Activated T-helper 2 cell treated with anti-CD3 and anti-CD28 coated beads, Interferon-gamma antibody, Interleukin-2, Interleukin-4, amounts not matched to agents 10 μg/mL and 5 μg/mL and 100 μg/mL, durations not matched to agents 14 hours and 24 hours and 36 hours (primary cell): Measurements from ENCODE around the gene REEP3. TPM values are rescaled to one million over a fixed set of nuclear protein-coding genes. Genes with fewer than 3 reads are reported as not detected.
"Not testable (repeated sequence)": the region's sequence is repeated elsewhere in the genome, so short reads cannot be mapped to it uniquely, and the experiment has no call there.

Source experiments
- DNase-seq: peaks from one replicate; pipeline ENCODE4 v3.0.0; 2021; ENCODE audit warnings: low spot score
- H3K27ac Mint-ChIP-seq: one replicate; pipeline ENCODE4 v1.8.0; 2021; ENCODE audit warnings: mixed read lengths
- H3K27me3 Mint-ChIP-seq: one replicate; pipeline ENCODE4 v1.8.0; 2021; ENCODE audit warnings: low read depth, mixed read lengths
- H3K36me3 Mint-ChIP-seq: one replicate; pipeline ENCODE4 v1.8.0; 2021; ENCODE audit warnings: low read depth, mixed read lengths
- H3K4me1 Mint-ChIP-seq: one replicate; pipeline ENCODE4 v1.8.0; 2021; ENCODE audit warnings: low read depth, mixed read lengths
- H3K4me3 Mint-ChIP-seq: one replicate; pipeline ENCODE4 v1.8.0; 2021; ENCODE audit warnings: low read depth, mild to moderate bottlenecking, moderate library complexity, mixed read lengths
- H3K9me3 Mint-ChIP-seq: one replicate; pipeline ENCODE4 v1.8.0; 2021; ENCODE audit warnings: mixed read lengths
- intact Hi-C: fragments of 100-400 bp; cut with micrococcal nuclease; formaldehyde crosslinking; loops from one replicate; pipeline ENCODE4 v1.15.1; 2023
- total RNA-seq: library from RNA; stranded (reverse); gene quantifications from 2 replicates; pipeline ENCODE4 v1.2.3, GENCODE V29; 2022

Gene REEP3
- total RNA-seq, 1 donor from 2014 or later = 24.9 TPM

DNA sequence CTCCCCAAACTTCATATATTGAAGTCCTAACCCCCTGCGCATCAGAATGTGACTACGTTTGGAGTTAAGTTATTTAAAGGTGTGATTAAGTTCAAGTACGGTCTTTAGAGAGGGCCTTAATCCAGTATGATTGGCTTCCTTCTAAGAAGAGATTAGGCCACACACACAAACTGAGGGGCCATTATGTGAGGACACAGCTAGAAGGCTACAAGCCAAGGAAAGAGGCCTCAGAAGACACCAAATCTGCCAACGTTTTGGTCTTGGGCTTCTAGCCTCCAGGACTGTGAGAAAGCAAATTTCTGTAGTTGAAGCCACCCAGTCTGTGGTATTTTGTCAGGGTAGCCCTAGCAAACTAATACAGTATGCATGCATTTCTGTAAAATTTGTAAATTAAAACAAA is 41.7 kb downstream of the REEP3 start:
- Mint-ChIP-seq H3K4me1 (peaks cover 20% of the 10 kb centered on the region), H3K27me3 (peaks cover 6% of the 10 kb centered on the region), H3K36me3 (peaks cover 4% of the 10 kb centered on the region), H3K4me3 (no peak overlapping the region), H3K9me3 (no peaks in the 10 kb centered on the region), H3K27ac (no peak overlapping the region)
- DNase-seq = no peak
- intact Hi-C loops = no loop called here

DNA sequence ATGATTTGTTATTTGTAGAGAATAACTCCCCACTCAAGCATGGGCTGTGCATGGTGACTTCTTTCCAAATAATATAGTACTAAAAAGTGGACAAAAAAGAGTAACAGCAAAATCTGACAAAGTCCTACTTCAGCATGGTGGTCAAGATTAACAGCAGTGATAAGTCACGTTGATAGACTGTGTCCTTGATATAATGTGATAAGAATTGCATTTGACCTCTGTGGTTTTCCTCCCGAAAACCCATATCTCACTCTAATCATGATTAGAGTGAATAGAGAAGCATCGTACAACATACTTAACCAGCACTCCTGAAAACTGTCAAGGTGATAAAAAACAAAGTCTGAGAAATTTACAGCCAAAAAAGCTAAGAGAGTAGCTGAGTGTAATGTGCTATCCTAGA is 42.4 kb downstream of the REEP3 start:
- H3K27ac Mint-ChIP-seq = no peak overlapping the region

DNA sequence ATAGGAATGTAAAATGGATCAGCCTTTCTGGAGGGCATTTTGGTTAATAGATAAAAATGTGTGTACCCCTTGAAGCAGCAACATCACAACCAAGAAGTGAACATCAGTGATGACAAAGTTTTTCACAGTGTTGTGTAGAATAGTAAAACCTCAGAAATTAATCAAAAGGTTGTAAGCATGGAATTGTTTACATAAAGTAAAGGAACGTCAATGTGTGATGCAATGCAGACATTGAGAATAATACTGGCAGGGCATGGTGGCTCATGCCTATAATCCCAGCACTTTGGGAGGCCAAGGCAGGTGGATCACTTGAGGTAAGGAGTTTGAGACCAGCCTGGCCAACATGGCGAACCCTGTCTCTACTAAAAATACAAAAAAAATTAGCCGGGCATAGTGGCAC is 43.5 kb downstream of the REEP3 start:
- H3K27ac Mint-ChIP-seq, H3K27me3 Mint-ChIP-seq, H3K9me3 Mint-ChIP-seq, intact Hi-C loops, H3K4me3 Mint-ChIP-seq, H3K36me3 Mint-ChIP-seq, DNase-seq: not testable (repeated sequence)
- peaks cover 20% of the 10 kb centered on the region for H3K4me1 Mint-ChIP-seq

More for the DNA sequence above, 42.4 kb downstream of the REEP3 start:
- intact Hi-C loops = no loop called here
- H3K9me3 Mint-ChIP-seq = no peaks in the 10 kb centered on the region
- no peak for DNase-seq
- H3K27me3 Mint-ChIP-seq = peaks cover 6% of the 10 kb centered on the region
- H3K36me3 Mint-ChIP-seq = peaks cover 4% of the 10 kb centered on the region
- no peak overlapping the region for H3K4me3 Mint-ChIP-seq
- peaks cover 20% of the 10 kb centered on the region for H3K4me1 Mint-ChIP-seq

DNA sequence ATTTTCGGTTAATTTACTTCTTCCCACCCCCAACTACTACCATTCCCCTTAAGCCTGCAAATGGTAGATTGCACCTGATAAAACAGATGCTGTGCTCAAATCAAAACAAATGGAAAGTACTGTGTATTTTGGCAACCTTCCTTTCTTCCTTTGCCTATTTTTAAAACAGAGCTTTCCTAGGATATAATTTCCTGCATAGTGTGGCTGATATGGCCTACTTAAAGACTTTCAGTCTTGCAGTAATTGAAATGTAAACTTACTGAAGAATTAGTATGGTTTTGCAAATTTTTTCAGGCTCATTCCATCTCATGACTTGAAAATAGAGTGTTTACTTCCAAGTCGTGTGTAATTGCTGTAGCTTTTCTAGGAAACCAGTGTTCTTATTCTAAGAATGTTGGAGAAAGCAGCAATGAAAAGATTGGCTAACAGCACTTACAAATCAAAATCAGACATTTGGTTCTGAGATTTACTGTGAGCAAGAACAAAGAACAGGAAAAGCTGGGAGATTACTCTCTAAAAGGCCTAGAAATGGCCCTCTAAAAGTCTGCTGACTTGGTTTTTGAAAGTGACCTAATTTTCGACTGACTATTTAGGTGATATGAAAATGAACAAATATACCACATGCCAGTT is 52.0 kb downstream of the REEP3 start:
- Mint-ChIP-seq H3K4me3 (no peak overlapping the region), H3K27ac (peak overlapping the region; percentile 12), H3K9me3 (no peaks in the 10 kb centered on the region), H3K36me3 (peaks cover 42% of the 10 kb centered on the region), H3K4me1 (peaks cover 13% of the 10 kb centered on the region), H3K27me3 (no peaks in the 10 kb centered on the region)
- intact Hi-C loops = loop anchor here (1.0 to 5.0 kb wide), 4 partner anchors 39 to 401 kb away; no protein-coding TSS in a partner anchor
- no peak for DNase-seq

DNA sequence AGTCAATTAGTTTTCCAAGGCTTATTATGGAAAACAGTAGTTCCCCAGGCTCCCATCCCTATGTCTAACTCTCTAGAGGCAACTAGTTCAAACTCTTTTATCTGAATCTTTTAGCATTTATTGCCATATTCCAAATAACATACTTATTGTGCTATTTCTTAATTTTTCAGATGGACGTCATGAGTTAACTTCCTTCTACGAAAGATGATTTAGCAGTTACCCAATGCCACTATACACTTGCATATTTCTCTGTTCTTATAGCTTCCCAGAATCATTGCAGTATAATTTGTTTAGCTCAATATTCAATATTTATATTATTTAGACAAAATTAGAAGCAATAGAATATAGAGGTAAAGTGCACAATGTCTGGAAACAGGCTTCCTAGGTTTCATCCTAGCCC is 52.8 kb downstream of the REEP3 start:
- Mint-ChIP-seq H3K36me3 (peaks cover 42% of the 10 kb centered on the region), H3K9me3 (no peaks in the 10 kb centered on the region), H3K4me3 (no peak overlapping the region), H3K27me3 (no peaks in the 10 kb centered on the region), H3K4me1 (peaks cover 13% of the 10 kb centered on the region), H3K27ac (no peak overlapping the region)
- no peak for DNase-seq
- intact Hi-C loops = loop anchor here (5.0 kb wide), 3 partner anchors 38 to 402 kb away; no protein-coding TSS in a partner anchor

DNA sequence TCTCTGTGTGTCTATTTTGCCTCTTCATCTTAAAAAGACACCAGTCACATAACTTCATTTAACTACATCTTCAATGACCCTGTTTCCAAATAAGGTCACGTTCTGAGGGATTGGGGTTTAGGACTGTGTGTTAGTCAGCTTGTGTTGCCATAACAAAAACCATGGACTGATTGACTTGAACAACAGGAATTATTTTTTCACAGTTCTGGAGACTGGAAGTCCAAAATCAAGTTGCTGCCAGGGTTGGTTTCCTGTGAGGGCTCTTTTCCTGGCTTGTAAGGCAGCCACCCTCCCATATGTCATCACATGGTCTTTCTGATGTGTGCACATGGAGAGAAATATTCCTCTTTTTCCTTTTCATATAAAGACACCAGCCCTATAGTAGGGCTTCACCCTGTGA is 55.3 kb downstream of the REEP3 start:
- no peak overlapping the region for H3K4me3 Mint-ChIP-seq
- H3K27me3 Mint-ChIP-seq = no peaks in the 10 kb centered on the region
- intact Hi-C loops = no loop called here
- no peak for DNase-seq
- no peak overlapping the region for H3K27ac Mint-ChIP-seq
- H3K9me3 Mint-ChIP-seq = no peaks in the 10 kb centered on the region
- H3K4me1 Mint-ChIP-seq = peaks cover 13% of the 10 kb centered on the region
- H3K36me3 Mint-ChIP-seq = peaks cover 32% of the 10 kb centered on the region

DNA sequence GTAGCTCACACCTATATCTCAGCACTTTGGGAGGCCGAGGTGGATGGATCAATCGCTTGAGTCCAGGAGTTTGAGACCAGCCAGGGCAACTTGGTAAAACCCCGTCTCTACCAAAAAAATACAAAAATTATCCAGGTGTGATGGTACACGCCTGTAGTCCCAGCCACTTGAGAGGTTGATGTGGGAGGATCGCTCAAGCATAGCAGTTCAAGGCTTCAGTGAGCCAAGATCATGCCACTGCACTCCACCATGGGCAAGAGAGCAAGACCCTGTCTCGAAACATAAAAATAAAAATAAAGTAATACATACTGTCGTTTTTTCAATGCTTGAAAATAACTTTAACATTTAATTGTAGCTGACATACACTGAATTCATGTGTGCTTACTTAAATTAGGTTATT is 57.3 kb downstream of the REEP3 start:
- no peaks in the 10 kb centered on the region for H3K27me3 Mint-ChIP-seq
- peaks cover 3% of the 10 kb centered on the region for H3K4me1 Mint-ChIP-seq
- H3K9me3 Mint-ChIP-seq = no peaks in the 10 kb centered on the region
- DNase-seq = no peak
- no peak overlapping the region for H3K4me3 Mint-ChIP-seq
- intact Hi-C loops = no loop called here
- H3K36me3 Mint-ChIP-seq = peaks cover 27% of the 10 kb centered on the region
- no peak overlapping the region for H3K27ac Mint-ChIP-seq

DNA sequence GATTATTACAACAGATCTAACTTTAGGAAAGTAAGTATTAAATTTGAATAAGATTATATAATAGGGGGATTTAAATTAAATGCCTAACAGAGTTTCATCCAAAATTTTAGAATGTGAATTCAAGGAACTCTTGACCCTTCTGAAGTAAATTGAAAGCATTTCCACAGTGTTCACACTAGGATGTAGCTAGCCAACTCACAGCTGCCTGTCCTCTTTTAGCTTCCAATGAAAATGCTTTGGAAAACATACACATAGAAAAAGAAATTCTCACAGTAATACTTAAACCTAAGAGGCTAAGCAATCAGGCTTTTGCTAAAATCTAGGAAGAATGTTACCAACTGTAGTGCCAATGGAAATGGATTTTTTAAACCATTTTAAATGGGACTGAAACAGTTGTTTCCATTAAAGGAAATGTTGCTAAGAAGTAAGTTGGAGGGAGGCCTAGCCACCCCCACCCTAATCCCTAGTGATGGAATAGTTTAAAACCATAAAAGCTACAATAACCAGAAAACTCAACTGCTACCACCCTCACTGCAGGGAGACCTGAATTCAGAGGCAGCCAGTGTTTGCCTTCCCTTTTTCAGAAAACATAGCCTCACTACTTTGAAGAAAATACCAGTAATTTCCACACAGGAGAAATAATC is 58.3 kb downstream of the REEP3 start:
- intact Hi-C loops = no loop called here
- Mint-ChIP-seq H3K4me3 (no peak overlapping the region), H3K27me3 (no peaks in the 10 kb centered on the region), H3K27ac (no peak overlapping the region), H3K36me3 (peaks cover 26% of the 10 kb centered on the region), H3K4me1 (peaks cover 1% of the 10 kb centered on the region), H3K9me3 (no peaks in the 10 kb centered on the region)
- no peak for DNase-seq

DNA sequence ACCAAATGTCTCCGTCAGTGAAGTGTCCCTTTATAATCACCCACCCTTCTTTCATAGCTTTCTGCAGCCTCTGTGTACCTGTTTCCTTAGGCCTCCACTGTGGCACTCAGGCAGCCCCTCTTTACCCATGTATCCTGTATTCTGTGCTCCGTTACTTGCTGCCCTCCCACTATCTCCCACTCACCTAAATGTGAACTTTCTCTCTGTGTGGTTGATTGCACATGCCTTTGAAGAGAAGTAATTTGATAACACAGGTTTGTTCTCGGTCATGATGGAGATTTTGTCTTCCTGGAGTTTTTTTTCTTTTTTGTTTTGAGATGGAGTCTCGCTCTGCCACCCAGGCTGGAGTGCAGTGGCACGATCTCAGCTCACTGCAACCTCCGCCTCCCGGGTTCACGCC is 61.5 kb downstream of the REEP3 start:
- no peaks in the 10 kb centered on the region for H3K4me1 Mint-ChIP-seq
- no peak overlapping the region for H3K27ac Mint-ChIP-seq
- peaks cover 2% of the 10 kb centered on the region for H3K36me3 Mint-ChIP-seq
- no peak overlapping the region for H3K4me3 Mint-ChIP-seq
- H3K9me3 Mint-ChIP-seq = no peaks in the 10 kb centered on the region
- no peaks in the 10 kb centered on the region for H3K27me3 Mint-ChIP-seq
- intact Hi-C loops = no loop called here
- DNase-seq = no peak

DNA sequence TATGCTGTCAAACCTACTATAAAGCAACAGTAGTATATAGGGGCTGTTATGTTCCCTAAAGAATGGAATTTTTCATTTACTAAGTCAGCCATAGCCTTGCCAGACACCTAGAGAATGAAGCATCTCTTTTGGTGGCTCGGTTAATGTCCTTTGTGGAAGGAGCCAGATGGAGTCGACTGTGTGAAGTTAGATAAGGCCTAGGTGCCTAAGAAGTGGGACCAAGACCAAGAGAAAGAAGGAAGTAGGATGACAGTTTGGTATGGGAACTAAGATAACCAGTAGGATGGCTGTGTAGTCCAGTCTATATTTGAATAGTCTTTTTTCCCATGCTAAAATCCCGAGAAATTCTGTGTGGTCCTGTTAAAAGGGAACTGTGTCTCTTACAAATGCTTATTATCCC is 62.2 kb downstream of the REEP3 start:
- intact Hi-C loops = no loop called here
- no peak overlapping the region for H3K27ac Mint-ChIP-seq
- no peaks in the 10 kb centered on the region for H3K9me3 Mint-ChIP-seq
- no peaks in the 10 kb centered on the region for H3K4me1 Mint-ChIP-seq
- H3K4me3 Mint-ChIP-seq = no peak overlapping the region
- H3K27me3 Mint-ChIP-seq = no peaks in the 10 kb centered on the region
- no peaks in the 10 kb centered on the region for H3K36me3 Mint-ChIP-seq
- DNase-seq = no peak

DNA sequence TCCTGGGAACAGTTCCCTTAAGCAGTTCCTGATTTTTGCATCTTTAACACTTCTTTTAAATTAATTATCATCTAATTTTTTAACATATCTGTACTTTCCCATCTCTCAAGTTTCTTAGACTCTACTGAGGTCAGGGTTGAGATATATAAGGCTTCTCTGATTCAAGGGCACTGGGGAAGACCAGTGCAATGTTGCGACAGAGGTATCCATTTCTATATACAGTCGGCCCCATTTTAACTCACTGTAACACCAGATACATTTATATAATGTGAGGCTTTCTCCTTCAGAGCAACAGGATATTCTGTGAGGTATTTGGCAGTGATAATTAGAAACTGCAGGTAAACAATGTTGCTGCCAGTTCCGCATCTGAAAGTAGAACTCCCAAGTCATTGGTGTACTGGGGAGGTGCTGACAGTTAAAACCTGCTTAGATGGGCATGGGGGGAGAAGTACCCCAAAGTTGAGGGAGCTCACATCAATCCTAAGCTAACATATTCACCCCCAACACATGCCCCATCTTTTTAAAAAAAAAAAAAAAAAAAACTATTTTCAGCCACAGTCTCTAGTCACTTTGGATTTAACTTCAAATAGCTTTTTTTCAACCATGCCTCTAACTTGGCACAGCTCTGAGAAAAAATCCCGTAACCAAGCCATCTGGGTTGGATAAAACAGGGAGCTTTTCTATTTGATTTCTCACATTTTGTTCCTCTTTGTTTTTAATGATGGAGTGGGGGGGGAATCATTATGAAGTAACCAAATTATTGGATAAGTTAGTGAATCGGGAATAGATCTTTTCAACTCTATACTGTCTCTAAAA is 62.9 kb downstream of the REEP3 start:
- DNase-seq = no peak
- no peak overlapping the region for H3K27ac Mint-ChIP-seq
- H3K4me3 Mint-ChIP-seq = no peak overlapping the region
- no peaks in the 10 kb centered on the region for H3K9me3 Mint-ChIP-seq
- H3K4me1 Mint-ChIP-seq = no peaks in the 10 kb centered on the region
- intact Hi-C loops = no loop called here
- no peaks in the 10 kb centered on the region for H3K36me3 Mint-ChIP-seq
- H3K27me3 Mint-ChIP-seq = no peaks in the 10 kb centered on the region

DNA sequence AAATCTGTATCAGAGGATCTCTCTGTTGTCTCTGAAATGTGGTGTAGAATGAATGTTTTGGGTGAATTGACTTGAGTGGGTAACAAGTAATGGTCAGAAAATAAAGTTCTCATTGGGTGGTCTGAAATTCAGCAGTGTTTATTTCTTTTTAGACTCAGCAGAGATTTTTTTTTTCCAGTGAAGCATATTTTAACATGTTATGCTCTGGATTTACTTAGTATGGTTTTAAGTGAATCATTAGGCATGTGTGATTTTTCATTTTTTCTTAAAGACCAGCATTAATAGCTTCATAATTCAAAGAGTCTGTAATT is 63.5 kb downstream of the REEP3 start:
- Mint-ChIP-seq H3K27me3 (no peaks in the 10 kb centered on the region), H3K36me3 (no peaks in the 10 kb centered on the region), H3K27ac (no peak overlapping the region), H3K4me3 (no peak overlapping the region), H3K9me3 (no peaks in the 10 kb centered on the region), H3K4me1 (no peaks in the 10 kb centered on the region)
- intact Hi-C loops = no loop called here
- no peak for DNase-seq

DNA sequence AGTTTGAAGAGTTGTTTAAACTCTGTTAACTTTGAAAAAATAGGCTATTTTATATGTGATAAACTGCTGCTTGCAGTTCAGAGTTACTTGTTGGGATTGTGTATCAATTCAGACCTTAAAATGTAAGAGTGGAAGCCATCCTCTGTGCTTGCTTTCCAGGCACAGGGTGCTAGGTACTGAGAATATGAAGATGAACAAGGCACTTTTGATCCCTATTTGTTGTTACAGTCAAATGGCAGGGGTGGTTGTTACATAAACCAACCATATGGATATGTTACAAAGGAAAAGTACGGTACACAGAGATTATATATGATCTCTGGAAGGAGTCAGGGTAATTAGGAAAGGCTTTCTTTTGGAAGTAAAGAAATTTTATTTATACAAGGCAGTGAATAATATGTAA is 63.8 kb downstream of the REEP3 start:
- DNase-seq = no peak
- Mint-ChIP-seq H3K27ac (no peak overlapping the region), H3K4me1 (no peaks in the 10 kb centered on the region), H3K4me3 (no peak overlapping the region), H3K36me3 (no peaks in the 10 kb centered on the region), H3K9me3 (no peaks in the 10 kb centered on the region), H3K27me3 (no peaks in the 10 kb centered on the region)
- intact Hi-C loops = no loop called here
